ENCODE measurements around the gene RHEB.

DNA sequence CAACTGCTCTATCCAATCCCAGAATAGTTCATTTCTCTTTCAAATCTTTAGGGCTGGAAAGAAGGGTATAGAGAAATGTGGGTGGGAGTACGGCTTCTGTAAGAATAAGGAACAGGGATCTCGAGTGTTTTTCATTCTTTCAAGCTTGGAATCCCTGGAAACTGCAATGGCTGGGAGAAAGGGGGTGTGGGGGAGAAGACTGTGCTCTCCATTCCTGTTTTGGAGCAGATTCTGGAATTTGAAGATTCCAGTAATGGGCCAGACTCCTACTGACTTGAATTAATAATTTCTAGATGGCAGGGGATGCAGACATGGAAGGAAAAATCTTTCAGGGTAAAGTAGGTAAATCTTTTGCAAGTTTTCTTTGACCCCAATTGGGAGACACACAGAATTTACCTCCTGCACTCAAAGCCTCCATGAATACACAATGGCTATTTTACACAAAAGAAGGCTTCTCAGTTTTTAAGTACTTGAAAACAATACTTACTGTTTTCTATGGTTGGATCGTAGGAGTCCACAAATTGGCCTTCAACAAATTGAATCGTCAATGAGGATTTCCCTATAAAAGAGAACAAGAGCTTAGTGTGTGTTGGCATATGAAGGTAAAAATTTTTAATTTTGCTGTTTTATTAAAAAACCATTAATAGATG is 29.1 kb downstream of the RHEB start:
- TF ChIP-seq MYC (IDR thresholded peaks at IDR 0.05; ENCODE audit: low read depth, low read length): no peak
- no peak for TF ChIP-seq POLR2A (IDR thresholded peaks at IDR 0.05; ENCODE audit: extremely low read depth, insufficient read length)

Data from NB4 (cell line).